ENCODE results near the gene GLE1. TPM values are rescaled to one million over a fixed set of nuclear protein-coding genes. Genes with fewer than 3 reads are reported as not detected.

GLE1 gene
- total and polyA plus RNA-seq, 2 donors (not counting 1 experiment from before 2014, with no cell fraction given) = 11.8 to 30.3 TPM

- H3K4me1 ChIP-seq (ENCODE audit: control insufficient read depth in 2 of 2, insufficient read depth in 2 of 2, low read length in 2 of 2) = no peaks in the 10 kb centered on the region
- peaks cover 0 to 3% (median 0%) of the 10 kb centered on the region in 3 donors for H3K9me3 ChIP-seq (ENCODE audit: control extremely low read depth in 1 of 3, control insufficient read depth in 2 of 3, insufficient read depth in 1 of 3, low read length in 2 of 3)
- peaks cover 14% of the 10 kb centered on the region for H4K20me1 ChIP-seq (ENCODE audit: control insufficient read depth, insufficient read depth, low read length, poor library complexity, severe bottlenecking)
- no peak for ATAC-seq (ENCODE audit: low read depth)
- POLR2A ChIA-PET = no interaction called here
- H3K27ac ChIP-seq (ENCODE audit: low read length in 2 of 2) = no peak overlapping the region
- H3K27me3 ChIP-seq (replicated peaks in 1 of 4; ENCODE audit: control extremely low read depth in 1 of 4, control insufficient read depth in 3 of 4, insufficient read depth in 4 of 4, low read length in 3 of 4) = no peaks in the 10 kb centered on the region
- Mint-ChIP-seq H3K4me1 (no peaks in the 10 kb centered on the region), H3K4me3 (no peak overlapping the region), H3K27me3 (no peaks in the 10 kb centered on the region), H3K27ac (no peak overlapping the region), H3K9me3 (ENCODE audit: insufficient read depth) (no peaks in the 10 kb centered on the region)
- no peak overlapping the region for H2AFZ ChIP-seq (ENCODE audit: insufficient read depth, low read depth, low read length, poor library complexity, severe bottlenecking)
- no peak overlapping the region for H3K9ac ChIP-seq (ENCODE audit: low read length)
- TF ChIP-seq EZH2 (IDR thresholded peaks at IDR 0.05; ENCODE audit: borderline replicate concordance, insufficient read depth, low read depth, low read length, poor library complexity, severe bottlenecking) (no peak), CTCF (IDR thresholded peaks at IDR 0.05) (no peak)
- no peak overlapping the region for H3K4me2 ChIP-seq (replicated peaks; ENCODE audit: low read depth, low read length, poor library complexity, severe bottlenecking)
- CTCF ChIA-PET = no interaction called here
- no peak for DNase-seq
- no peak overlapping the region for H3K4me3 ChIP-seq (ENCODE audit: control extremely low read depth in 1 of 5, extremely low read depth in 1 of 5, insufficient read depth in 1 of 5, low read depth in 2 of 5, low read length in 4 of 5)
- intact Hi-C loops (cut with micrococcal nuclease) = no loop called here
- WGBS (ENCODE audit: insufficient coverage) = 86% methylated on average over 11 of the region's 13 CpGs
- peaks cover 3% of the 10 kb centered on the region for H3K79me2 ChIP-seq (ENCODE audit: control insufficient read depth, insufficient read depth, low read length)
- peaks cover 14 to 62% of the 10 kb centered on the region in 2 experiments for H3K36me3 ChIP-seq (replicated peaks in 1 of 2; ENCODE audit: control extremely low read depth in 1 of 2, control insufficient read depth in 1 of 2, extremely low read depth in 1 of 2, insufficient read depth in 2 of 2, low read length in 1 of 2)
Observed at GRCh38 chr9:128523199-128523925, 18.8 kb downstream of the GLE1 start.

- Histone ChIP-seq H3K27ac (ENCODE audit: low read length in 2 of 2) (no peak overlapping the region), H3K9ac (ENCODE audit: low read length) (no peak overlapping the region), H3K4me3 (ENCODE audit: control extremely low read depth in 1 of 5, extremely low read depth in 1 of 5, insufficient read depth in 1 of 5, low read depth in 2 of 5, low read length in 4 of 5) (no peak overlapping the region), H2AFZ (ENCODE audit: insufficient read depth, low read depth, low read length, poor library complexity, severe bottlenecking) (no peak overlapping the region), H3K4me1 (ENCODE audit: control insufficient read depth in 2 of 2, insufficient read depth in 2 of 2, low read length in 2 of 2) (no peaks in the 10 kb centered on the region), H3K36me3 (replicated peaks in 1 of 2; ENCODE audit: control extremely low read depth in 1 of 2, control insufficient read depth in 1 of 2, extremely low read depth in 1 of 2, insufficient read depth in 2 of 2, low read length in 1 of 2) (peaks cover 15 to 69% of the 10 kb centered on the region in 2 experiments), H3K79me2 (ENCODE audit: control insufficient read depth, insufficient read depth, low read length) (no peaks in the 10 kb centered on the region), H4K20me1 (ENCODE audit: control insufficient read depth, insufficient read depth, low read length, poor library complexity, severe bottlenecking) (peaks cover 4% of the 10 kb centered on the region), H3K9me3 (ENCODE audit: control extremely low read depth in 1 of 3, control insufficient read depth in 2 of 3, insufficient read depth in 1 of 3, low read length in 2 of 3) (no peaks in the 10 kb centered on the region), H3K27me3 (replicated peaks in 1 of 4; ENCODE audit: control extremely low read depth in 1 of 4, control insufficient read depth in 3 of 4, insufficient read depth in 4 of 4, low read length in 3 of 4) (no peaks in the 10 kb centered on the region), H3K4me2 (replicated peaks; ENCODE audit: low read depth, low read length, poor library complexity, severe bottlenecking) (no peak overlapping the region)
- no peak overlapping the region for H3K4me3 Mint-ChIP-seq
- intact Hi-C loops (cut with micrococcal nuclease) = no loop called here
- ChIA-PET POLR2A (no interaction called here), CTCF (no interaction called here)
- H3K27me3 Mint-ChIP-seq = no peaks in the 10 kb centered on the region
- no CpG with 5 or more reads among the region's 2 CpGs for WGBS (ENCODE audit: insufficient coverage)
- ATAC-seq (ENCODE audit: low read depth) (no peak), DNase-seq (no peak)
- no peak overlapping the region for H3K27ac Mint-ChIP-seq
- no peaks in the 10 kb centered on the region for H3K9me3 Mint-ChIP-seq (ENCODE audit: insufficient read depth)
- TF ChIP-seq CTCF (IDR thresholded peaks at IDR 0.05) (no peak), EZH2 (IDR thresholded peaks at IDR 0.05; ENCODE audit: borderline replicate concordance, insufficient read depth, low read depth, low read length, poor library complexity, severe bottlenecking) (no peak)
- no peaks in the 10 kb centered on the region for H3K4me1 Mint-ChIP-seq
Observed at GRCh38 chr9:128526720-128527119, 22.2 kb downstream of the GLE1 start.

Data from B cell (primary cell).